H1 (cell line): Measurements from ENCODE around the gene FOXP2. TPM values are rescaled to one million over a fixed set of nuclear protein-coding genes. Genes with fewer than 3 reads are reported as not detected.

Experiments
- ASH2L ChIP-seq: fragments of 200-600, 300-600 bp; sonication (generic); IDR thresholded peaks from one replicate; pipeline ENCODE4 v1.7.1; 2017; ENCODE audit warnings: low read length
- CBX8 ChIP-seq: fragments of 300-800, 300-1000 bp; sonication (generic); IDR thresholded peaks from 2 replicates; pipeline ENCODE4 v1.7.1; 2016; ENCODE audit warnings: low read depth, low read length, borderline replicate concordance
- CREB1 ChIP-seq: IDR thresholded peaks from 2 replicates; pipeline ENCODE4 v1.6.1; 2012; ENCODE audit warnings: inconsistent platforms
- KDM4A ChIP-seq: IDR thresholded peaks from one replicate; pipeline ENCODE4 v1.7.1; 2012; ENCODE audit warnings: low read depth, mild to moderate bottlenecking, moderate library complexity, low read length, inconsistent platforms; ENCODE audit not compliant: severe bottlenecking
- SAP30 ChIP-seq: fragments of 300-600 bp; sonication (generic); IDR thresholded peaks from 2 replicates; pipeline ENCODE4 v1.7.1; 2012; ENCODE audit warnings: low read length, moderate library complexity, mild to moderate bottlenecking, inconsistent platforms; ENCODE audit not compliant: insufficient read depth, insufficient replicate concordance
- SIX5 ChIP-seq: IDR thresholded peaks from 2 replicates; pipeline ENCODE4 v1.6.1; 2011; ENCODE audit warnings: mild to moderate bottlenecking, low read depth, low read length
- SP2 ChIP-seq: IDR thresholded peaks from 2 replicates; pipeline ENCODE4 v1.6.1; 2012; ENCODE audit warnings: mild to moderate bottlenecking, low read length, inconsistent platforms
- TAF1 ChIP-seq: IDR thresholded peaks from 2 replicates; pipeline ENCODE4 v1.6.1; 2011; ENCODE audit warnings: mild to moderate bottlenecking, low read depth, low read length
- TBP ChIP-seq: IDR thresholded peaks from 2 replicates; pipeline ENCODE4 v1.6.1; 2011; ENCODE audit warnings: low read depth, low read length, improper control_type of control experiment
- YY1 ChIP-seq: IDR thresholded peaks from 2 replicates; pipeline ENCODE4 v1.6.1; 2011; ENCODE audit warnings: low read depth, mild to moderate bottlenecking, low read length
- polyA plus RNA-seq, 7 experiments: library from polyadenylated mRNA; depleted of rRNA in 3 of 7; stranded (reverse) in 5 of 7; unstranded in 2 of 7; fragments of >200 nt in 5 of 7; fragments of 200-250 nt in 2 of 7; gene quantifications; 1 replicate in 5 of 7; 2 replicates in 1 of 7; 4 replicates in 1 of 7; pipeline versions ENCODE4 v1.2.1 to v1.2.3, GENCODE V29; 2011 to 2013; ENCODE audit warnings: missing spikeins in 2 of 7, mixed read lengths in 2 of 7
- total RNA-seq: library from RNA; stranded (reverse); fragmentation: NEBNext Ultra II Directional; extraction: Animal tissue kit (Norgen Biotek cat#: 25700); gene quantifications from 2 replicates; pipeline ENCODE4 v1.2.1, GENCODE V29; 2021
- TF ChIP-seq, protein P1 (sequence below): fragments of 300-600 bp; sonication (generic); IDR thresholded peaks from 2 replicates; pipeline ENCODE4 v1.7.1; 2012; ENCODE audit warnings: low read length, moderate library complexity, mild to moderate bottlenecking, inconsistent platforms; ENCODE audit not compliant: insufficient replicate concordance
- TF ChIP-seq, protein P2 (sequence below): IDR thresholded peaks from 2 replicates; pipeline ENCODE4 v1.6.1; 2011; ENCODE audit warnings: low read depth, mild to moderate bottlenecking, low read length; ENCODE audit not compliant: insufficient read depth

Gene FOXP2
- total and polyA plus RNA-seq, 2 of the 8 experiments (the other 6 are each of a cell fraction or from before 2014, with no cell fraction given) = 0.09 to 0.43 TPM

DNA sequence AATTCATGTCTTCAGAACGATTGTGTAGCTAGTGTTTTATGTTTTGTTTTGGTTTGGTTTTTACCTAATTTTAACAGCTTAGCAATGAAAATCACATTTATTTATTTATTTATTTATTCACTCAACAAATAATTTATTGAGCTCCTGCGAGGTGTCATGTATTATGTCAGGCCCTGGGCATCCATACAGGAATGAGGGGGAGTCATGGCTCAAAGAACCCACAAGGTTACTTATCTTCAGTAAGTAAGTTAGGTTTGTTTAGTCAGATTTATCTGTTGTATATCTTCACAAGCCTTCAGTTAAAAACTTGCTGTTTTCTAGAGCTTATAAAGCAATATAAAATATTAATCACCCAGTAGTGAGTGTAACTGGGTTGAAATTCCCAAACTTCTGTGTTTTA is 45.4 kb downstream of the FOXP2 start (continued):
- TF ChIP-seq, protein P1, sequence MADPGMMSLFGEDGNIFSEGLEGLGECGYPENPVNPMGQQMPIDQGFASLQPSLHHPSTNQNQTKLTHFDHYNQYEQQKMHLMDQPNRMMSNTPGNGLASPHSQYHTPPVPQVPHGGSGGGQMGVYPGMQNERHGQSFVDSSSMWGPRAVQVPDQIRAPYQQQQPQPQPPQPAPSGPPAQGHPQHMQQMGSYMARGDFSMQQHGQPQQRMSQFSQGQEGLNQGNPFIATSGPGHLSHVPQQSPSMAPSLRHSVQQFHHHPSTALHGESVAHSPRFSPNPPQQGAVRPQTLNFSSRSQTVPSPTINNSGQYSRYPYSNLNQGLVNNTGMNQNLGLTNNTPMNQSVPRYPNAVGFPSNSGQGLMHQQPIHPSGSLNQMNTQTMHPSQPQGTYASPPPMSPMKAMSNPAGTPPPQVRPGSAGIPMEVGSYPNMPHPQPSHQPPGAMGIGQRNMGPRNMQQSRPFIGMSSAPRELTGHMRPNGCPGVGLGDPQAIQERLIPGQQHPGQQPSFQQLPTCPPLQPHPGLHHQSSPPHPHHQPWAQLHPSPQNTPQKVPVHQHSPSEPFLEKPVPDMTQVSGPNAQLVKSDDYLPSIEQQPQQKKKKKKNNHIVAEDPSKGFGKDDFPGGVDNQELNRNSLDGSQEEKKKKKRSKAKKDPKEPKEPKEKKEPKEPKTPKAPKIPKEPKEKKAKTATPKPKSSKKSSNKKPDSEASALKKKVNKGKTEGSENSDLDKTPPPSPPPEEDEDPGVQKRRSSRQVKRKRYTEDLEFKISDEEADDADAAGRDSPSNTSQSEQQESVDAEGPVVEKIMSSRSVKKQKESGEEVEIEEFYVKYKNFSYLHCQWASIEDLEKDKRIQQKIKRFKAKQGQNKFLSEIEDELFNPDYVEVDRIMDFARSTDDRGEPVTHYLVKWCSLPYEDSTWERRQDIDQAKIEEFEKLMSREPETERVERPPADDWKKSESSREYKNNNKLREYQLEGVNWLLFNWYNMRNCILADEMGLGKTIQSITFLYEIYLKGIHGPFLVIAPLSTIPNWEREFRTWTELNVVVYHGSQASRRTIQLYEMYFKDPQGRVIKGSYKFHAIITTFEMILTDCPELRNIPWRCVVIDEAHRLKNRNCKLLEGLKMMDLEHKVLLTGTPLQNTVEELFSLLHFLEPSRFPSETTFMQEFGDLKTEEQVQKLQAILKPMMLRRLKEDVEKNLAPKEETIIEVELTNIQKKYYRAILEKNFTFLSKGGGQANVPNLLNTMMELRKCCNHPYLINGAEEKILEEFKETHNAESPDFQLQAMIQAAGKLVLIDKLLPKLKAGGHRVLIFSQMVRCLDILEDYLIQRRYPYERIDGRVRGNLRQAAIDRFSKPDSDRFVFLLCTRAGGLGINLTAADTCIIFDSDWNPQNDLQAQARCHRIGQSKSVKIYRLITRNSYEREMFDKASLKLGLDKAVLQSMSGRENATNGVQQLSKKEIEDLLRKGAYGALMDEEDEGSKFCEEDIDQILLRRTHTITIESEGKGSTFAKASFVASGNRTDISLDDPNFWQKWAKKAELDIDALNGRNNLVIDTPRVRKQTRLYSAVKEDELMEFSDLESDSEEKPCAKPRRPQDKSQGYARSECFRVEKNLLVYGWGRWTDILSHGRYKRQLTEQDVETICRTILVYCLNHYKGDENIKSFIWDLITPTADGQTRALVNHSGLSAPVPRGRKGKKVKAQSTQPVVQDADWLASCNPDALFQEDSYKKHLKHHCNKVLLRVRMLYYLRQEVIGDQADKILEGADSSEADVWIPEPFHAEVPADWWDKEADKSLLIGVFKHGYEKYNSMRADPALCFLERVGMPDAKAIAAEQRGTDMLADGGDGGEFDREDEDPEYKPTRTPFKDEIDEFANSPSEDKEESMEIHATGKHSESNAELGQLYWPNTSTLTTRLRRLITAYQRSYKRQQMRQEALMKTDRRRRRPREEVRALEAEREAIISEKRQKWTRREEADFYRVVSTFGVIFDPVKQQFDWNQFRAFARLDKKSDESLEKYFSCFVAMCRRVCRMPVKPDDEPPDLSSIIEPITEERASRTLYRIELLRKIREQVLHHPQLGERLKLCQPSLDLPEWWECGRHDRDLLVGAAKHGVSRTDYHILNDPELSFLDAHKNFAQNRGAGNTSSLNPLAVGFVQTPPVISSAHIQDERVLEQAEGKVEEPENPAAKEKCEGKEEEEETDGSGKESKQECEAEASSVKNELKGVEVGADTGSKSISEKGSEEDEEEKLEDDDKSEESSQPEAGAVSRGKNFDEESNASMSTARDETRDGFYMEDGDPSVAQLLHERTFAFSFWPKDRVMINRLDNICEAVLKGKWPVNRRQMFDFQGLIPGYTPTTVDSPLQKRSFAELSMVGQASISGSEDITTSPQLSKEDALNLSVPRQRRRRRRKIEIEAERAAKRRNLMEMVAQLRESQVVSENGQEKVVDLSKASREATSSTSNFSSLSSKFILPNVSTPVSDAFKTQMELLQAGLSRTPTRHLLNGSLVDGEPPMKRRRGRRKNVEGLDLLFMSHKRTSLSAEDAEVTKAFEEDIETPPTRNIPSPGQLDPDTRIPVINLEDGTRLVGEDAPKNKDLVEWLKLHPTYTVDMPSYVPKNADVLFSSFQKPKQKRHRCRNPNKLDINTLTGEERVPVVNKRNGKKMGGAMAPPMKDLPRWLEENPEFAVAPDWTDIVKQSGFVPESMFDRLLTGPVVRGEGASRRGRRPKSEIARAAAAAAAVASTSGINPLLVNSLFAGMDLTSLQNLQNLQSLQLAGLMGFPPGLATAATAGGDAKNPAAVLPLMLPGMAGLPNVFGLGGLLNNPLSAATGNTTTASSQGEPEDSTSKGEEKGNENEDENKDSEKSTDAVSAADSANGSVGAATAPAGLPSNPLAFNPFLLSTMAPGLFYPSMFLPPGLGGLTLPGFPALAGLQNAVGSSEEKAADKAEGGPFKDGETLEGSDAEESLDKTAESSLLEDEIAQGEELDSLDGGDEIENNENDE = no peak
- TF ChIP-seq TBP (no peak), SAP30 (no peak), ASH2L (no peak), CBX8 (no peak), CREB1 (no peak), SP2 (no peak), KDM4A (no peak), SIX5 (no peak), TAF1 (no peak), YY1 (no peak)
- TF ChIP-seq, protein P2, sequence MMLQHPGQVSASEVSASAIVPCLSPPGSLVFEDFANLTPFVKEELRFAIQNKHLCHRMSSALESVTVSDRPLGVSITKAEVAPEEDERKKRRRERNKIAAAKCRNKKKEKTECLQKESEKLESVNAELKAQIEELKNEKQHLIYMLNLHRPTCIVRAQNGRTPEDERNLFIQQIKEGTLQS = no peak
- TF ChIP-seq, all 59 proteins: peak for 0
